Upper lobe of right lung (tissue), 1 donor: ENCODE data around the gene DOCK10. TPM values are rescaled to one million over a fixed set of nuclear protein-coding genes. Genes with fewer than 3 reads are reported as not detected.

Source experiments
- ATAC-seq: fragments of 200-7000 bp; cut with Tn5 transposase; one replicate; pipeline ENCODE4 v1.9.1; 2020; ENCODE audit warnings: mild to moderate bottlenecking, moderate library complexity
- DNase-seq: peaks from one replicate; pipeline ENCODE4 v3.0.0-alpha.2; 2020
- H3K27ac ChIP-seq: fragments of 200-600 bp; one replicate; pipeline ENCODE4 v1.8.0; 2022
- H3K27me3 ChIP-seq: fragments of 200-600 bp; one replicate; pipeline ENCODE4 v1.8.0; 2022; ENCODE audit warnings: mild to moderate bottlenecking
- H3K36me3 ChIP-seq: fragments of 200-600 bp; one replicate; pipeline ENCODE4 v1.8.0; 2022
- H3K4me1 ChIP-seq: fragments of 200-600 bp; one replicate; pipeline ENCODE4 v1.8.0; 2022
- H3K4me3 ChIP-seq: fragments of 200-600 bp; one replicate; pipeline ENCODE4 v1.8.0; 2022; ENCODE audit warnings: mild to moderate bottlenecking
- H3K9me3 ChIP-seq: fragments of 200-600 bp; one replicate; pipeline ENCODE4 v1.8.0; 2022
- CTCF ChIP-seq: fragments of 200-600 bp; IDR thresholded peaks from one replicate; pipeline ENCODE4 v1.8.0; 2022; ENCODE audit warnings: antibody characterized with exemption
- intact Hi-C: fragments of 100-400 bp; cut with DNase I; formaldehyde crosslinking; loops from one replicate; pipeline ENCODE4 v1.11.0; 2022
- total RNA-seq: library from RNA; stranded (reverse); fragmentation: NEBNext Ultra II Directional; extraction: Animal tissue kit (Norgen Biotek cat#: 25700); gene quantifications from one replicate; pipeline ENCODE4 v1.2.1, GENCODE V29; 2021
- donor health status: DM: no; HTN: yes; CAD: no; lungs with severe emphysema.

DOCK10 gene
- total RNA-seq, 1 donor from 2014 or later = 35.8 TPM

- Histone ChIP-seq H3K27me3 (no peaks in the 10 kb centered on the region), H3K4me1 (peaks cover 43% of the 10 kb centered on the region), H3K27ac (no peak overlapping the region), H3K4me3 (no peak overlapping the region), H3K36me3 (no peaks in the 10 kb centered on the region), H3K9me3 (no peaks in the 10 kb centered on the region)
- ATAC-seq (peak; percentile 83), DNase-seq (no peak)
- TF ChIP-seq CTCF = no peak
- intact Hi-C loops = no loop called here
Measured at GRCh38 chr2:224927646-224928173, 114.6 kb downstream of the DOCK10 start.

GRCh38 chr2:224927011-224927410, 115.3 kb downstream of the DOCK10 start:
- Histone ChIP-seq H3K36me3 (no peaks in the 10 kb centered on the region), H3K27me3 (no peaks in the 10 kb centered on the region), H3K4me1 (peaks cover 43% of the 10 kb centered on the region), H3K4me3 (no peak overlapping the region), H3K9me3 (no peaks in the 10 kb centered on the region), H3K27ac (no peak overlapping the region)
- intact Hi-C loops = no loop called here
- ATAC-seq = peak; percentile 12
- TF ChIP-seq CTCF = no peak
- DNase-seq = no peak

GRCh38 chr2:224925810-224926100, 116.5 kb downstream of the DOCK10 start:
- H3K27me3 ChIP-seq = no peaks in the 10 kb centered on the region
- ATAC-seq (no peak), DNase-seq (no peak)
- peaks cover 39% of the 10 kb centered on the region for H3K4me1 ChIP-seq
- no peaks in the 10 kb centered on the region for H3K36me3 ChIP-seq
- no peaks in the 10 kb centered on the region for H3K9me3 ChIP-seq
- no peak for TF ChIP-seq CTCF
- H3K27ac ChIP-seq = no peak overlapping the region
- H3K4me3 ChIP-seq = no peak overlapping the region
- intact Hi-C loops = no loop called here

- ATAC-seq (no peak), DNase-seq (no peak)
- no peaks in the 10 kb centered on the region for H3K36me3 ChIP-seq
- H3K4me3 ChIP-seq = no peak overlapping the region
- no peak for TF ChIP-seq CTCF
- H3K4me1 ChIP-seq = peaks cover 34% of the 10 kb centered on the region
- intact Hi-C loops = no loop called here
- H3K9me3 ChIP-seq = no peaks in the 10 kb centered on the region
- no peaks in the 10 kb centered on the region for H3K27me3 ChIP-seq
- peak overlapping the region; percentile 13 for H3K27ac ChIP-seq
Measured at GRCh38 chr2:224925061-224925809, 117.0 kb downstream of the DOCK10 start.

GRCh38 chr2:224924631-224925030, 117.6 kb downstream of the DOCK10 start:
- intact Hi-C loops = no loop called here
- no peak overlapping the region for H3K4me3 ChIP-seq
- peak overlapping the region; percentile 13 for H3K27ac ChIP-seq
- H3K36me3 ChIP-seq = no peaks in the 10 kb centered on the region
- no peak for ATAC-seq
- H3K27me3 ChIP-seq = no peaks in the 10 kb centered on the region
- no peaks in the 10 kb centered on the region for H3K9me3 ChIP-seq
- TF ChIP-seq CTCF = no peak
- peaks cover 34% of the 10 kb centered on the region for H3K4me1 ChIP-seq
- DNase-seq = no peak
